GM12878 (cell line): Measurements from ENCODE around the gene NAB1. TPM values are rescaled to one million over a fixed set of nuclear protein-coding genes. Genes with fewer than 3 reads are reported as not detected.

Experiments
- ATAC-seq: fragments of 200-7000 bp; cut with Tn5 transposase; 3 replicates; pipeline ENCODE4 v1.9.1; 2020; ENCODE audit warnings: mild to moderate bottlenecking, moderate library complexity
- BruUV-seq: library from RNA; stranded (reverse); fragments of 400-500 nt; replicated peaks from 2 replicates; lab custom pipeline; 2021; lab: Mats Ljungman, UMichigan
- CTCF ChIA-PET: fragments of 300-600 bp; sonication (Branson Sonifier 250); formaldehyde crosslinking; extraction: SDS; loops from one replicate; lab custom pipeline; 2021; ENCODE audit warnings: inconsistent platforms; lab: Yijun Ruan, JAX
- POLR2A ChIA-PET: fragments of 350-600 bp; formaldehyde crosslinking; extraction: SDS; loops from one replicate; lab custom pipeline; 2021; ENCODE audit warnings: inconsistent platforms; lab: Charles Lee
- RAD21 ChIA-PET: fragments of 300-600 bp; sonication (Branson Sonifier 250); formaldehyde crosslinking; loops from one replicate; lab custom pipeline; 2023; ENCODE audit warnings: antibody characterized with exemption; ENCODE audit not compliant: unreplicated experiment; lab: Charles Lee
- SMC1A ChIA-PET: fragments of 300-600 bp; sonication (Branson Sonifier 250); formaldehyde crosslinking; loops from one replicate; lab custom pipeline; 2023; ENCODE audit not compliant: unreplicated experiment, uncharacterized antibody; lab: Charles Lee
- DNase-seq: peaks from one replicate; pipeline ENCODE4 v3.0.0-alpha.2; 2011; ENCODE audit warnings: low read depth, low spot score
- FAIRE-seq: peaks from 3 replicates; lab custom pipeline; 2011; peaks lifted over from hg19 to GRCh38; lab: Jason Lieb, UNC
- H2AFZ ChIP-seq: 2 replicates; pipeline ENCODE4 v1.6.0; 2011; ENCODE audit warnings: low read depth, low read length, control low read depth; ENCODE audit not compliant: control insufficient read depth
- H3K27ac ChIP-seq: 2 replicates; pipeline ENCODE4 v1.5.1; 2011; ENCODE audit warnings: control low read depth; ENCODE audit not compliant: control insufficient read depth, insufficient read depth
- H3K27me3 ChIP-seq, 2 experiments: replicated peaks in 1 of 2; 2 replicates each; pipeline versions ENCODE4 v1.6.0 to v1.6.1; 2011; ENCODE audit warnings: low read length in 1 of 2; ENCODE audit not compliant: control insufficient read depth in 2 of 2, insufficient read depth in 2 of 2
- H3K36me3 ChIP-seq, 2 experiments: 2 replicates each; pipeline ENCODE4 v1.5.1; 2011; ENCODE audit warnings: low read length in 1 of 2; ENCODE audit not compliant: control insufficient read depth in 2 of 2, insufficient read depth in 2 of 2
- H3K4me1 ChIP-seq: 2 replicates; pipeline ENCODE4 v1.6.1; 2011; ENCODE audit warnings: mild to moderate bottlenecking, low read length, moderate library complexity, mixed read lengths; ENCODE audit not compliant: control insufficient read depth, insufficient read depth
- H3K4me2 ChIP-seq: 2 replicates; pipeline ENCODE4 v1.6.0; 2011; ENCODE audit warnings: control low read depth; ENCODE audit not compliant: control insufficient read depth, insufficient read depth
- H3K4me3 ChIP-seq: fragments of 200-600 bp; sonication (generic); 2 replicates; pipeline ENCODE4 v1.5.1; 2016
- H3K79me2 ChIP-seq: 2 replicates; pipeline ENCODE4 v1.6.0; 2011; ENCODE audit warnings: low read length; ENCODE audit not compliant: control insufficient read depth, insufficient read depth
- H3K9ac ChIP-seq: 2 replicates; pipeline ENCODE4 v1.8.0; 2011; ENCODE audit warnings: low read length, control low read depth, mixed read lengths; ENCODE audit not compliant: control insufficient read depth, insufficient read depth
- H3K9me3 ChIP-seq: replicated peaks from 3 replicates; pipeline ENCODE4 v1.5.1; 2011; ENCODE audit warnings: mild to moderate bottlenecking, low read length; ENCODE audit not compliant: control insufficient read depth, insufficient read depth
- H4K20me1 ChIP-seq: 2 replicates; pipeline ENCODE4 v1.6.0; 2011; ENCODE audit not compliant: control insufficient read depth, insufficient read depth
- JUNB ChIP-seq: IDR thresholded peaks from 2 replicates; pipeline ENCODE4 v1.6.1; 2016; ENCODE audit warnings: antibody characterized with exemption, mild to moderate bottlenecking
- MTA2 ChIP-seq: fragments of 450-650 bp; IDR thresholded peaks from 2 replicates; pipeline ENCODE4 v1.6.1; 2016; ENCODE audit warnings: low read depth, mild to moderate bottlenecking, moderate library complexity
- MYC ChIP-seq: IDR thresholded peaks from 2 replicates; pipeline ENCODE4 v1.6.1; 2011; ENCODE audit warnings: mild to moderate bottlenecking, low read length, moderate library complexity, inconsistent platforms; ENCODE audit not compliant: insufficient read depth, insufficient replicate concordance, insufficient read length, severe bottlenecking
- NFXL1 ChIP-seq: fragments of 450-650 bp; IDR thresholded peaks from 2 replicates; pipeline ENCODE4 v1.6.1; 2017; ENCODE audit warnings: antibody characterized with exemption, mild to moderate bottlenecking, borderline replicate concordance
- SRF ChIP-seq, 2 experiments: IDR thresholded peaks; 2 replicates each; pipeline ENCODE4 v1.6.1; 2011; ENCODE audit warnings: low read depth in 2 of 2, low read length in 2 of 2, mild to moderate bottlenecking in 1 of 2, moderate library complexity in 1 of 2
- WGBS: methylation state at CpG from one replicate; pipeline ENCODE4 v1.1.6; 2016; ENCODE audit warnings: low lambda C conversion rate; ENCODE audit not compliant: insufficient replicate concordance, insufficient coverage; ENCODE audit errors: missing lambda C conversion rate; 5-methylcytosine and 5-hydroxymethylcytosine counted together
- in situ Hi-C: fragments of 300-500 bp; cut with MboI; formaldehyde crosslinking; loops from 9 replicates; pipeline ENCODE4 v1.14.3; 2018; ENCODE audit warnings: mixed read lengths
- intact Hi-C: fragments of 100-400 bp; cut with micrococcal nuclease; formaldehyde crosslinking; loops from one replicate; pipeline ENCODE4 v1.14.2; 2022; ENCODE audit not compliant: unreplicated experiment
- polyA plus RNA-seq, 11 experiments: library from polyadenylated mRNA; depleted of rRNA in 4 of 11; unstranded in 6 of 11; stranded (reverse) in 5 of 11; fragments of >200 nt; fragmentation: Nextera tagmentation in 4 of 11; fragmentation: Illumina TruSeq in 1 of 11; extraction: Ambion mirVana in 4 of 11; extraction: Trizol in 1 of 11; gene quantifications; 1 replicate in 1 of 11; 2 replicates in 10 of 11; pipeline versions ENCODE4 v1.2.1 to v1.2.3, GENCODE V29; 2011 to 2016; ENCODE audit warnings: inconsistent platforms in 2 of 11, missing spikeins in 2 of 11, low read depth in 1 of 11
- total RNA-seq, 4 experiments: library from RNA; depleted of rRNA in 3 of 4; stranded (reverse); fragments of >200 nt in 3 of 4; fragmentation: Illumina TruSeq in 1 of 4; extraction: Trizol in 1 of 4; gene quantifications; 2 replicates each; pipeline versions ENCODE4 v1.2.1 to v1.2.3, GENCODE V29; 2013 to 2021

Gene NAB1
- total and polyA plus RNA-seq, 10 of the 15 experiments (the other 5 are each of a cell fraction or from before 2014, with no cell fraction given), result 4.5 to 39.6 (median 23.0) TPM

DNA sequence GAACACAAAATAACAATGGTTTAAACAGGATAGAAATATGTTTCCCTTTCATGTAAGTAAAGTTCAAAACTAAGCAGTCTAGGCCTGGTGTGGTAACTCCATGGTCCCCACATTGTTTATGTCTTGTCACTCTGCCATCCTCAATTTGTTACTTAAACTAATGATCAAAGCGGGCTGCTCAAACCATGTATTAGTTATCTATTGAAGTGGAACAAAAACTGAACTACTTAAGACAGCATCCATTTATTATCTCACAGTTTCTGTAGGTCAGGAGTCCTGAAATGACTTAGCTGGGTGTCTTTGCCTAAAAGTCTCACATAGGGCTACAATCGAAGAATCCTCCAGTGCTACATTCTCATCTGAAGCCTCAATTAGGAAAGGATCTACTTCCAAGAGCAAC lies 91.6 kb downstream of the NAB1 start:
- Histone ChIP-seq H3K9me3 (peaks cover 1% of the 10 kb centered on the region; the same call in 2 of the 3 replicates), H3K27me3 (no peaks in the 10 kb centered on the region), H3K9ac (no peak overlapping the region)
- SMC1A ChIA-PET, result interaction anchor here (0.7 to 3.0 kb wide), 10 partner anchors 8 to 59 kb away, joined by 3 to 11 read pairs (median 4); no protein-coding TSS in a partner anchor
- TF ChIP-seq MTA2 (peak; percentile 67), SRF (IDR thresholded peaks at IDR 0.05; ENCODE audit: low read depth in 2 of 2, low read length in 2 of 2) (no peak), JUNB (peak; percentile 12; the same call in 1 of the 2 replicates), MYC (no peak), NFXL1 (no peak)
- TF ChIP-seq, all 136 proteins: peak for 2
- ChIA-PET POLR2A (interaction anchor here (0.5 to 1.4 kb wide), 2 partner anchors 16 to 272 kb away, joined by 4 to 6 read pairs; no protein-coding TSS in a partner anchor), CTCF (interaction anchor here (1.4 kb wide), 1 partner anchor 28 kb away, joined by 4 read pairs; no protein-coding TSS in a partner anchor), RAD21 (interaction anchor here (1.2 to 1.6 kb wide), 3 partner anchors 13 to 40 kb away, joined by 3 to 5 read pairs (median 4); no protein-coding TSS in a partner anchor)
- DNase-seq, result no peak
- WGBS, result 94% methylated on average over 2 of the region's 2 CpGs
- no peaks in the 10 kb centered on the region for H4K20me1 ChIP-seq
- H3K4me1 ChIP-seq, result no peaks in the 10 kb centered on the region
- intact Hi-C loops, result no loop called here
- BruUV-seq, result no TSS peak
- peak; percentile 79 for ATAC-seq
- FAIRE-seq, result no peak
- H3K4me3 ChIP-seq, result no peak overlapping the region
- no peak overlapping the region for H2AFZ ChIP-seq
- no peak overlapping the region for H3K27ac ChIP-seq
- no peaks in the 10 kb centered on the region for H3K36me3 ChIP-seq
- H3K4me2 ChIP-seq, result no peak overlapping the region
- no peaks in the 10 kb centered on the region for H3K79me2 ChIP-seq
- in situ Hi-C loops, result no loop called here

Other genes with a start within 250 kb of the NAB1 start
- 38.3 and 38.6 TPM in 2 replicates for gene MFSD6, start 240.7 kb upstream of the NAB1 start, total RNA-seq (2014; rRNA removed)
- 20.6 and 21.5 TPM in 2 replicates for gene MFSD6, start 240.7 kb upstream of the NAB1 start, total RNA-seq (2014; rRNA removed; fragmentation: Illumina TruSeq; extraction: Trizol)
- 42.6 and 44.1 TPM in 2 replicates for gene MFSD6, start 240.7 kb upstream of the NAB1 start, total RNA-seq (2021)
- gene MFSD6, start 240.7 kb upstream of the NAB1 start, polyA plus RNA-seq (2011; rRNA removed), result 20.9 and 25.8 TPM in 2 replicates
- 32.2 and 32.5 TPM in 2 replicates for gene MFSD6, start 240.7 kb upstream of the NAB1 start, polyA plus RNA-seq (2014; fragmentation: Illumina TruSeq; extraction: Trizol)
- gene MFSD6, start 240.7 kb upstream of the NAB1 start, polyA plus RNA-seq (2014; fragmentation: Nextera tagmentation; extraction: Ambion mirVana), result 10 to 100 TPM in 1 of 2 experiments, 1 to 10 TPM in 1; 6.7 to 10.3 TPM
- 26.9 and 29.5 TPM in 2 replicates for gene MFSD6, start 240.7 kb upstream of the NAB1 start, polyA plus RNA-seq (2014; rRNA removed)
- gene MFSD6, start 240.7 kb upstream of the NAB1 start, polyA plus RNA-seq (2016; fragmentation: Nextera tagmentation; extraction: Ambion mirVana), result 10 to 100 TPM; 19.5 to 34.4 TPM
- gene NEMP2, start 114.4 kb upstream of the NAB1 start, total RNA-seq (2014; rRNA removed), result 7.9 and 12.6 TPM in 2 replicates
- 8.3 and 11.6 TPM in 2 replicates for gene NEMP2, start 114.4 kb upstream of the NAB1 start, total RNA-seq (2014; rRNA removed; fragmentation: Illumina TruSeq; extraction: Trizol)
- 10.4 and 12.6 TPM in 2 replicates for gene NEMP2, start 114.4 kb upstream of the NAB1 start, total RNA-seq (2021)
- 12.9 and 19.0 TPM in 2 replicates for gene NEMP2, start 114.4 kb upstream of the NAB1 start, polyA plus RNA-seq (2011; rRNA removed)
- gene NEMP2, start 114.4 kb upstream of the NAB1 start, polyA plus RNA-seq (2014; fragmentation: Illumina TruSeq; extraction: Trizol), result 7.6 and 9.7 TPM in 2 replicates
- gene NEMP2, start 114.4 kb upstream of the NAB1 start, polyA plus RNA-seq (2014; fragmentation: Nextera tagmentation; extraction: Ambion mirVana), result 1 to 10 TPM; 2.3 to 3.6 TPM
- gene NEMP2, start 114.4 kb upstream of the NAB1 start, polyA plus RNA-seq (2014; rRNA removed), result 6.5 and 7.0 TPM in 2 replicates
- gene NEMP2, start 114.4 kb upstream of the NAB1 start, polyA plus RNA-seq (2016; fragmentation: Nextera tagmentation; extraction: Ambion mirVana), result 10 to 100 TPM; 12.5 to 14.0 TPM
- gene GLS, start 231.7 kb downstream of the NAB1 start, total RNA-seq (2014; rRNA removed), result 96.2 and 109 TPM in 2 replicates
- 107 and 109 TPM in 2 replicates for gene GLS, start 231.7 kb downstream of the NAB1 start, total RNA-seq (2014; rRNA removed; fragmentation: Illumina TruSeq; extraction: Trizol)
- gene GLS, start 231.7 kb downstream of the NAB1 start, total RNA-seq (2021), result 121 and 129 TPM in 2 replicates
- gene GLS, start 231.7 kb downstream of the NAB1 start, polyA plus RNA-seq (2011; rRNA removed), result 145 and 191 TPM in 2 replicates
- gene GLS, start 231.7 kb downstream of the NAB1 start, polyA plus RNA-seq (2014; fragmentation: Illumina TruSeq; extraction: Trizol), result 73.6 and 96.1 TPM in 2 replicates
- gene GLS, start 231.7 kb downstream of the NAB1 start, polyA plus RNA-seq (2014; fragmentation: Nextera tagmentation; extraction: Ambion mirVana), result 10 to 100 TPM; 23.7 to 30.5 TPM
- 55.8 and 68.0 TPM in 2 replicates for gene GLS, start 231.7 kb downstream of the NAB1 start, polyA plus RNA-seq (2014; rRNA removed)
- 10 to 100 TPM; 15.7 to 48.8 TPM for gene GLS, start 231.7 kb downstream of the NAB1 start, polyA plus RNA-seq (2016; fragmentation: Nextera tagmentation; extraction: Ambion mirVana)